ENCODE results near the gene SEMA6A. TPM values are rescaled to one million over a fixed set of nuclear protein-coding genes. Genes with fewer than 3 reads are reported as not detected.

Gene SEMA6A
- total and polyA plus RNA-seq, 4 donors: 3.4 to 31.6 (median 12.0) TPM

DNA sequence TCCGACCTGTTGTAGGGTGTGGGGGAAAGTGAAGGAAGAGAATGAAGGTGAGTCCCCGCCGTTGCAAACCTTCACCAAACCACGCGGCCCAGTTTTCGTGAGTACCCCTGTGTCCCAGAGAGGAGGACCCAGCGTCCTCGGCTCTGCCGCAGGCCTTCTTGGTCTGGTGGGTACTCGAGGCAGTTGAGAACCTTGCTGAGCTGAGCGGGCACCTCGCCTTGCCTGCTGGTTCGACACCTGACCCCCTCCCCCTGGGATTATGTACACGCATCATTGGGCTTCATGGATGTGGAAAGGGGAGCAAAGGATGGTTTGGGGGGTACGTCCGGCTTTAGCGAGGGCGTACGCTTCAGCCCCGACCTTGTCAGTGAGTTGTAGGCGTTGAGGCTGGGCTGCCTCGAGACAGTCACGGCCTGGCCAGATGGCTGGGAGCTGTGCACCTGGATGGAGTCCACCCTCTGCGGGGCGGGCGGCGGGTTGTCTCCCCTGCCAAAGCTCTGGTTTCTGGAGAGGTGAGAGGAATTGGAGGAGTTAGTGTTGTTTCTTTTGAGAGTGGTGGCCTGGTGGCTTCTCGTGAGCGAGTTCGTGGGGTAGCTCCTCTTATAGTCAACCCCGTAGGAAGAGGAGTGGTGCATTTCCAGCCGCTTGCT, 128.1 kb downstream of the SEMA6A start:
- H3K36me3 ChIP-seq (ENCODE audit: control insufficient read depth in 4 of 4, insufficient read depth in 4 of 4, low read length in 4 of 4): peaks cover 0 to 19% (median 14%) of the 10 kb centered on the region in 4 donors
- no peak for ATAC-seq (ENCODE audit: insufficient read depth, low FRiP score)
- no peak overlapping the region for H3K27ac ChIP-seq (ENCODE audit: low read depth in 1 of 2, low read length in 1 of 2)
- no peak for DNase-seq
- 98 to 99% methylated on average over 32 of the region's 32 CpGs for WGBS, 2 donors
- peaks cover 0 to 4% (median 0%) of the 10 kb centered on the region in 5 donors for H3K4me1 ChIP-seq (ENCODE audit: control insufficient read depth in 5 of 5, insufficient read depth in 5 of 5, low read length in 5 of 5)
- no peak overlapping the region for H3K9ac ChIP-seq (ENCODE audit: insufficient read depth in 1 of 2, low read length in 2 of 2)
- no peaks in the 10 kb centered on the region for H3K27me3 ChIP-seq (ENCODE audit: control insufficient read depth in 3 of 3, insufficient read depth in 3 of 3, low read length in 2 of 3)
- H3K4me3 ChIP-seq: no peak overlapping the region
- TF ChIP-seq, protein P1, sequence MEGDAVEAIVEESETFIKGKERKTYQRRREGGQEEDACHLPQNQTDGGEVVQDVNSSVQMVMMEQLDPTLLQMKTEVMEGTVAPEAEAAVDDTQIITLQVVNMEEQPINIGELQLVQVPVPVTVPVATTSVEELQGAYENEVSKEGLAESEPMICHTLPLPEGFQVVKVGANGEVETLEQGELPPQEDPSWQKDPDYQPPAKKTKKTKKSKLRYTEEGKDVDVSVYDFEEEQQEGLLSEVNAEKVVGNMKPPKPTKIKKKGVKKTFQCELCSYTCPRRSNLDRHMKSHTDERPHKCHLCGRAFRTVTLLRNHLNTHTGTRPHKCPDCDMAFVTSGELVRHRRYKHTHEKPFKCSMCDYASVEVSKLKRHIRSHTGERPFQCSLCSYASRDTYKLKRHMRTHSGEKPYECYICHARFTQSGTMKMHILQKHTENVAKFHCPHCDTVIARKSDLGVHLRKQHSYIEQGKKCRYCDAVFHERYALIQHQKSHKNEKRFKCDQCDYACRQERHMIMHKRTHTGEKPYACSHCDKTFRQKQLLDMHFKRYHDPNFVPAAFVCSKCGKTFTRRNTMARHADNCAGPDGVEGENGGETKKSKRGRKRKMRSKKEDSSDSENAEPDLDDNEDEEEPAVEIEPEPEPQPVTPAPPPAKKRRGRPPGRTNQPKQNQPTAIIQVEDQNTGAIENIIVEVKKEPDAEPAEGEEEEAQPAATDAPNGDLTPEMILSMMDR (IDR thresholded peaks at IDR 0.05; ENCODE audit: control extremely low read depth, extremely low read depth): no peak
- H3K9me3 ChIP-seq (ENCODE audit: control insufficient read depth in 4 of 4, insufficient read depth in 3 of 4, low read length in 3 of 4): peaks cover 0 to 2% (median 0%) of the 10 kb centered on the region in 4 donors

DNA sequence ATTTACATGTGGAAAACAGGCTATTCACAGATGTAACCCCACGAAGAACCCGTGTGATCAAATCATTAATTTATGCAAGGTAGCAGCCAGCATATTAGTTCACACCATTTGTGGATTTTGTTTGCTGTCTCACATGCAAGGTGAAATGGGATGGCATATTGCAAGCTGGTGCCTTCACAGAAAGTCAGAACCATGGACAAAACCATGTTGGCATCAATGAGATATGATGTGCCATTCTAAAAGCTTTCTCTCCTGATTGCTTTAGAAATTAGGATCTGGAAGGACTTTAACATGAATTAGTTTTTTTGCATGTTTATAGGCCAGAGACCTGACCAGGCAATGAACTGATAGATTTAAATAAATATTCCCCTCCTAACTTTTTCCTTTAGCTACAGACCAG, 129.3 kb downstream of the SEMA6A start:
- H3K9ac ChIP-seq (ENCODE audit: insufficient read depth in 1 of 2, low read length in 2 of 2): no peak overlapping the region
- no peaks in the 10 kb centered on the region for H3K27me3 ChIP-seq (ENCODE audit: control insufficient read depth in 3 of 3, insufficient read depth in 3 of 3, low read length in 2 of 3)
- no peak overlapping the region for H3K27ac ChIP-seq (ENCODE audit: low read depth in 1 of 2, low read length in 1 of 2)
- DNase-seq: no peak
- no peak overlapping the region for H3K4me3 ChIP-seq
- H3K4me1 ChIP-seq (ENCODE audit: control insufficient read depth in 5 of 5, insufficient read depth in 5 of 5, low read length in 5 of 5): peaks cover 0 to 4% (median 0%) of the 10 kb centered on the region in 5 donors
- TF ChIP-seq, protein P1 (IDR thresholded peaks at IDR 0.05; ENCODE audit: control extremely low read depth, extremely low read depth): no peak
- H3K36me3 ChIP-seq (ENCODE audit: control insufficient read depth in 4 of 4, insufficient read depth in 4 of 4, low read length in 4 of 4): peaks cover 0 to 15% (median 14%) of the 10 kb centered on the region in 4 donors
- ATAC-seq (ENCODE audit: insufficient read depth, low FRiP score): no peak
- H3K9me3 ChIP-seq (ENCODE audit: control insufficient read depth in 4 of 4, insufficient read depth in 3 of 4, low read length in 3 of 4): peaks cover 0 to 2% (median 0%) of the 10 kb centered on the region in 4 donors
- WGBS, 2 donors: 90 to 94% methylated on average over 2 of the region's 2 CpGs

DNA sequence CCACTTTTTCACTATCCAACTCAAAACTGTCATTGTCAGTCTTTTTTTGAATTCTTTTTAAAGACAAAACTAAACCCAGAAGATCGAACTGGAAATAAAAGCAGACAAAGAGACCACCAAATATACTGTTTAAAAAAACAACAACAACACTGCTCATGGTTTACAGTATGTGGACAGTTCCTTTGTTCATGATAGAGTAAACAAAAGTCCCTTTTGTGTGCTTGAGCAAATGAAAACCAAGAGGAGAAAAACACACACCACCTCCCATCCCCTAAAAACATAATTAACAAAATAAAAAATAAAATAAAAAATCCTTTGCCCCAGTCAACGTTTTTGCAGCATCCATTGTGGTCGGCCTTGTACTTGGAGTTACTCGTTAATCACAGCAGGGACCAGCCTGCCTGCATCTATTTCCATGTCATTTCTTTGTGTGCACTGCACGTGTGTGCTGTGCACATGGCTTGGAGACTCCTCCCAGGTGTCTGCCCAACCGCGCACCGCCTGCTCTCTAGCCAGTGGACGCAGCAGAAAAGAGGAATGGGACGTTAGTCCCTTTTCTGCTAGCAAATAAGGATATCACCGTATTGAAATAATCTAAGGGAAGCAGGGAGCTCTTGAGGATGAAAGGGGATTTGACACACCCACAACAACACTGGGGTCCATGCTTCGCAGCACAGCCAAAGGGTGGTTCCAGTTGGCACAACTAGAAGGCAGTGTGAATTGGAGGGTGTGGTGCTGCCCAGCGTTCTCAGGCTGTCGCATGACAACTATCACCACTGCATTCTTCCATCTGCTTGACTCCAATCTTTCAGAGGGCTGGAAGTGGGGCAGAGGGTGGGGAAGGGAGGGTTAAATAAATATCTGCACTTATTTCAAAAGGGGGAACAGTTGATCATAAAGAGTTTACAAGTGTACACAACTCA, 130.0 kb downstream of the SEMA6A start:
- WGBS, 2 donors: 71 to 89% methylated on average over 14 of the region's 14 CpGs
- H3K36me3 ChIP-seq (ENCODE audit: control insufficient read depth in 4 of 4, insufficient read depth in 4 of 4, low read length in 4 of 4): peaks cover 0 to 15% (median 14%) of the 10 kb centered on the region in 4 donors
- no peak overlapping the region for H3K27ac ChIP-seq (ENCODE audit: low read depth in 1 of 2, low read length in 1 of 2)
- H3K4me3 ChIP-seq: no peak overlapping the region
- ATAC-seq (ENCODE audit: insufficient read depth, low FRiP score) (no peak), DNase-seq (no peak)
- peaks cover 0 to 2% (median 0%) of the 10 kb centered on the region in 4 donors for H3K9me3 ChIP-seq (ENCODE audit: control insufficient read depth in 4 of 4, insufficient read depth in 3 of 4, low read length in 3 of 4)
- no peak overlapping the region for H3K9ac ChIP-seq (ENCODE audit: insufficient read depth in 1 of 2, low read length in 2 of 2)
- H3K4me1 ChIP-seq (ENCODE audit: control insufficient read depth in 5 of 5, insufficient read depth in 5 of 5, low read length in 5 of 5): peaks cover 0 to 8% (median 0%) of the 10 kb centered on the region in 5 donors
- TF ChIP-seq, protein P1 (IDR thresholded peaks at IDR 0.05; ENCODE audit: control extremely low read depth, extremely low read depth): no peak
- no peaks in the 10 kb centered on the region for H3K27me3 ChIP-seq (ENCODE audit: control insufficient read depth in 3 of 3, insufficient read depth in 3 of 3, low read length in 2 of 3)
